K562 (cell line): Measurements from ENCODE around the gene DCUN1D1. TPM values are rescaled to one million over a fixed set of nuclear protein-coding genes. Genes with fewer than 3 reads are reported as not detected.

Source experiments
- BRCA1 ChIP-seq, 2 experiments: fragments of 450-650 bp in 1 of 2; sonication (generic) in 1 of 2; formaldehyde crosslinking in 1 of 2; IDR thresholded peaks; 2 replicates each; pipeline versions ENCODE4 v1.5.0 to v1.6.1; 2017 to 2020; ENCODE audit warnings: mild to moderate bottlenecking in 1 of 2, missing genetic modification reagents in 1 of 2
- CBFA2T2 ChIP-seq: fragments of 450-650 bp; conservative IDR thresholded peaks from 2 replicates; pipeline ENCODE4 v1.6.1; 2017; ENCODE audit warnings: mild to moderate bottlenecking
- CC2D1A ChIP-seq: fragments of 450-650 bp; IDR thresholded peaks from 2 replicates; pipeline ENCODE4 v1.6.1; 2017; ENCODE audit warnings: mild to moderate bottlenecking
- MTF1 ChIP-seq: fragments of 250-450 bp; sonication (Bioruptor Pico); IDR thresholded peaks from 2 replicates; pipeline ENCODE4 v1.9.0; 2021; ENCODE audit warnings: moderate library complexity, mild to moderate bottlenecking, inconsistent platforms, borderline replicate concordance
- PHB ChIP-seq: fragments of 250-450 bp; sonication (Bioruptor Pico); IDR thresholded peaks from 2 replicates; pipeline ENCODE4 v1.5.0; 2021
- RFX5 ChIP-seq: IDR thresholded peaks from 2 replicates; pipeline ENCODE4 v1.6.1; 2011; ENCODE audit warnings: low read depth, mild to moderate bottlenecking, improper control_type of control experiment, low read length
- THAP7 ChIP-seq: fragments of 250-450 bp; sonication (Bioruptor Pico); IDR thresholded peaks from 2 replicates; pipeline ENCODE4 v1.5.0; 2021
- ZNF695 ChIP-seq: fragments of 450-650 bp; formaldehyde crosslinking; IDR thresholded peaks from 2 replicates; pipeline ENCODE4 v1.4.0; 2020; ENCODE audit warnings: mild to moderate bottlenecking, moderate library complexity
- polyA plus RNA-seq, 8 experiments: library from polyadenylated mRNA; depleted of rRNA in 4 of 8; stranded (reverse) in 5 of 8; unstranded in 3 of 8; fragments of >200 nt; fragmentation: Nextera tagmentation in 2 of 8; fragmentation: Illumina TruSeq in 1 of 8; extraction: Ambion mirVana in 2 of 8; extraction: Trizol in 1 of 8; gene quantifications; 2 replicates each; pipeline versions ENCODE4 v1.2.1 to v1.2.3, GENCODE V29; 2011 to 2014; ENCODE audit warnings: inconsistent platforms in 1 of 8, missing spikeins in 1 of 8
- total RNA-seq, 7 experiments: library from RNA; depleted of rRNA in 6 of 7; stranded (reverse); fragments of >200 nt in 6 of 7; fragmentation: Illumina TruSeq in 2 of 7; extraction: Trizol in 2 of 7; gene quantifications; 2 replicates each; pipeline versions ENCODE4 v1.2.1 to v1.2.3, GENCODE V29; 2011 to 2021; ENCODE audit warnings: low replicate concordance in 1 of 7
- TF ChIP-seq, protein P1 (sequence below), 3 experiments: fragments of 200-800 bp in 1 of 3; fragments of 250-450 bp in 1 of 3; fragments of 450-650 bp in 1 of 3; sonication (Bioruptor Pico) in 1 of 3; sonication (Bioruptor generic) in 1 of 3; formaldehyde crosslinking in 1 of 3; IDR thresholded peaks; 2 replicates each; pipeline versions ENCODE4 v1.6.1 to v1.8.0; 2016 to 2022; ENCODE audit warnings: mild to moderate bottlenecking in 2 of 3, missing genetic modification characterization in 2 of 3, missing compliant biosample characterization in 1 of 3, moderate library complexity in 1 of 3
- TF ChIP-seq, protein P2 (sequence below): IDR thresholded peaks from 2 replicates; pipeline ENCODE4 v1.6.1; 2016; ENCODE audit warnings: missing genetic modification characterization, missing compliant biosample characterization
- TF ChIP-seq, protein P3 (sequence below): fragments of 250-450 bp; sonication (Bioruptor Pico); IDR thresholded peaks from 2 replicates; pipeline ENCODE4 v1.8.0; 2021; ENCODE audit warnings: moderate library complexity, mild to moderate bottlenecking, inconsistent platforms
- TF ChIP-seq, protein P4 (sequence below): sonication (generic); formaldehyde crosslinking; IDR thresholded peaks from 2 replicates; pipeline ENCODE4 v1.8.0; 2023; ENCODE audit warnings: missing genetic modification reagents, mild to moderate bottlenecking, borderline replicate concordance

The DCUN1D1 gene
- total and polyA plus RNA-seq, 9 of the 15 experiments (the other 6 are each of a cell fraction or from before 2014, with no cell fraction given): 11.4 to 46.8 (median 28.2) TPM

- TF ChIP-seq, protein P1, sequence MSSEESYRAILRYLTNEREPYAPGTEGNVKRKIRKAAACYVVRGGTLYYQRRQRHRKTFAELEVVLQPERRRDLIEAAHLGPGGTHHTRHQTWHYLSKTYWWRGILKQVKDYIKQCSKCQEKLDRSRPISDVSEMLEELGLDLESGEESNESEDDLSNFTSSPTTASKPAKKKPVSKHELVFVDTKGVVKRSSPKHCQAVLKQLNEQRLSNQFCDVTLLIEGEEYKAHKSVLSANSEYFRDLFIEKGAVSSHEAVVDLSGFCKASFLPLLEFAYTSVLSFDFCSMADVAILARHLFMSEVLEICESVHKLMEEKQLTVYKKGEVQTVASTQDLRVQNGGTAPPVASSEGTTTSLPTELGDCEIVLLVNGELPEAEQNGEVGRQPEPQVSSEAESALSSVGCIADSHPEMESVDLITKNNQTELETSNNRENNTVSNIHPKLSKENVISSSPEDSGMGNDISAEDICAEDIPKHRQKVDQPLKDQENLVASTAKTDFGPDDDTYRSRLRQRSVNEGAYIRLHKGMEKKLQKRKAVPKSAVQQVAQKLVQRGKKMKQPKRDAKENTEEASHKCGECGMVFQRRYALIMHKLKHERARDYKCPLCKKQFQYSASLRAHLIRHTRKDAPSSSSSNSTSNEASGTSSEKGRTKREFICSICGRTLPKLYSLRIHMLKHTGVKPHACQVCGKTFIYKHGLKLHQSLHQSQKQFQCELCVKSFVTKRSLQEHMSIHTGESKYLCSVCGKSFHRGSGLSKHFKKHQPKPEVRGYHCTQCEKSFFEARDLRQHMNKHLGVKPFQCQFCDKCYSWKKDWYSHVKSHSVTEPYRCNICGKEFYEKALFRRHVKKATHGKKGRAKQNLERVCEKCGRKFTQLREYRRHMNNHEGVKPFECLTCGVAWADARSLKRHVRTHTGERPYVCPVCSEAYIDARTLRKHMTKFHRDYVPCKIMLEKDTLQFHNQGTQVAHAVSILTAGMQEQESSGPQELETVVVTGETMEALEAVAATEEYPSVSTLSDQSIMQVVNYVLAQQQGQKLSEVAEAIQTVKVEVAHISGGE (CRISPR knock-in tag; IDR thresholded peaks at IDR 0.05): peak in 1 of 3 experiments; percentile 83; a peak in 2 of 6 replicates
- TF ChIP-seq PHB (CRISPR knock-in tag) (no peak), THAP7 (CRISPR knock-in tag) (no peak), RFX5 (no peak), CBFA2T2 (peak; percentile 96), ZNF695 (CRISPR knock-in tag) (no peak), MTF1 (CRISPR knock-in tag) (no peak), BRCA1 (IDR thresholded peaks at IDR 0.05) (no peak), BRCA1 (CRISPR knock-in tag; IDR thresholded peaks at IDR 0.05) (no peak), CC2D1A (peak; percentile 64; the same call in 1 of the 2 replicates)
- TF ChIP-seq, protein P2, sequence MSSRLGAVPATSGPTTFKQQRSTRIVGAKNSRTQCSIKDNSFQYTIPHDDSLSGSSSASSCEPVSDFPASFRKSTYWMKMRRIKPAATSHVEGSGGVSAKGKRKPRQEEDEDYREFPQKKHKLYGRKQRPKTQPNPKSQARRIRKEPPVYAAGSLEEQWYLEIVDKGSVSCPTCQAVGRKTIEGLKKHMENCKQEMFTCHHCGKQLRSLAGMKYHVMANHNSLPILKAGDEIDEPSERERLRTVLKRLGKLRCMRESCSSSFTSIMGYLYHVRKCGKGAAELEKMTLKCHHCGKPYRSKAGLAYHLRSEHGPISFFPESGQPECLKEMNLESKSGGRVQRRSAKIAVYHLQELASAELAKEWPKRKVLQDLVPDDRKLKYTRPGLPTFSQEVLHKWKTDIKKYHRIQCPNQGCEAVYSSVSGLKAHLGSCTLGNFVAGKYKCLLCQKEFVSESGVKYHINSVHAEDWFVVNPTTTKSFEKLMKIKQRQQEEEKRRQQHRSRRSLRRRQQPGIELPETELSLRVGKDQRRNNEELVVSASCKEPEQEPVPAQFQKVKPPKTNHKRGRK (tag): no peak
- TF ChIP-seq, protein P3, sequence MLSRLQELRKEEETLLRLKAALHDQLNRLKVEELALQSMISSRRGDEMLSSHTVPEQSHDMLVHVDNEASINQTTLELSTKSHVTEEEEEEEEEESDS (CRISPR knock-in tag): no peak
- TF ChIP-seq, protein P4, sequence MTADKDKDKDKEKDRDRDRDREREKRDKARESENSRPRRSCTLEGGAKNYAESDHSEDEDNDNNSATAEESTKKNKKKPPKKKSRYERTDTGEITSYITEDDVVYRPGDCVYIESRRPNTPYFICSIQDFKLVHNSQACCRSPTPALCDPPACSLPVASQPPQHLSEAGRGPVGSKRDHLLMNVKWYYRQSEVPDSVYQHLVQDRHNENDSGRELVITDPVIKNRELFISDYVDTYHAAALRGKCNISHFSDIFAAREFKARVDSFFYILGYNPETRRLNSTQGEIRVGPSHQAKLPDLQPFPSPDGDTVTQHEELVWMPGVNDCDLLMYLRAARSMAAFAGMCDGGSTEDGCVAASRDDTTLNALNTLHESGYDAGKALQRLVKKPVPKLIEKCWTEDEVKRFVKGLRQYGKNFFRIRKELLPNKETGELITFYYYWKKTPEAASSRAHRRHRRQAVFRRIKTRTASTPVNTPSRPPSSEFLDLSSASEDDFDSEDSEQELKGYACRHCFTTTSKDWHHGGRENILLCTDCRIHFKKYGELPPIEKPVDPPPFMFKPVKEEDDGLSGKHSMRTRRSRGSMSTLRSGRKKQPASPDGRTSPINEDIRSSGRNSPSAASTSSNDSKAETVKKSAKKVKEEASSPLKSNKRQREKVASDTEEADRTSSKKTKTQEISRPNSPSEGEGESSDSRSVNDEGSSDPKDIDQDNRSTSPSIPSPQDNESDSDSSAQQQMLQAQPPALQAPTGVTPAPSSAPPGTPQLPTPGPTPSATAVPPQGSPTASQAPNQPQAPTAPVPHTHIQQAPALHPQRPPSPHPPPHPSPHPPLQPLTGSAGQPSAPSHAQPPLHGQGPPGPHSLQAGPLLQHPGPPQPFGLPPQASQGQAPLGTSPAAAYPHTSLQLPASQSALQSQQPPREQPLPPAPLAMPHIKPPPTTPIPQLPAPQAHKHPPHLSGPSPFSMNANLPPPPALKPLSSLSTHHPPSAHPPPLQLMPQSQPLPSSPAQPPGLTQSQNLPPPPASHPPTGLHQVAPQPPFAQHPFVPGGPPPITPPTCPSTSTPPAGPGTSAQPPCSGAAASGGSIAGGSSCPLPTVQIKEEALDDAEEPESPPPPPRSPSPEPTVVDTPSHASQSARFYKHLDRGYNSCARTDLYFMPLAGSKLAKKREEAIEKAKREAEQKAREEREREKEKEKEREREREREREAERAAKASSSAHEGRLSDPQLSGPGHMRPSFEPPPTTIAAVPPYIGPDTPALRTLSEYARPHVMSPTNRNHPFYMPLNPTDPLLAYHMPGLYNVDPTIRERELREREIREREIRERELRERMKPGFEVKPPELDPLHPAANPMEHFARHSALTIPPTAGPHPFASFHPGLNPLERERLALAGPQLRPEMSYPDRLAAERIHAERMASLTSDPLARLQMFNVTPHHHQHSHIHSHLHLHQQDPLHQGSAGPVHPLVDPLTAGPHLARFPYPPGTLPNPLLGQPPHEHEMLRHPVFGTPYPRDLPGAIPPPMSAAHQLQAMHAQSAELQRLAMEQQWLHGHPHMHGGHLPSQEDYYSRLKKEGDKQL: no peak
Observed at GRCh38 chr3:182937293-182938051, 42.9 kb downstream of the DCUN1D1 start (continued).
